Heart left ventricle (tissue), 16 donors: ENCODE results near the gene MYO7B. TPM values are rescaled to one million over a fixed set of nuclear protein-coding genes. Genes with fewer than 3 reads are reported as not detected.

ENCODE experiments used
- ATAC-seq, 4 donors: fragments of 200-7000 bp; cut with Tn5 transposase; one replicate each; pipeline ENCODE4 v1.9.1; 2020 to 2022; ENCODE audit warnings: moderate library complexity in 4 of 4, mild to moderate bottlenecking in 3 of 4, moderate number of reproducible peaks in 1 of 4
- DNase-seq, 5 donors: peaks; one replicate each; pipeline ENCODE4 v3.0.0-alpha.2; 2020
- H3K27ac ChIP-seq, 12 donors: fragments of 200-600 bp; sonication (generic) in 4 of 12; one replicate each; pipeline versions ENCODE4 v1.5.0 to v1.8.0; 2016 to 2022; ENCODE audit warnings: mild to moderate bottlenecking in 2 of 12
- H3K27me3 ChIP-seq, 9 donors: fragments of 200-600 bp; sonication (generic) in 2 of 9; one replicate each; pipeline versions ENCODE4 v1.5.1 to v1.8.0; 2016 to 2022; ENCODE audit warnings: mild to moderate bottlenecking in 3 of 9
- H3K36me3 ChIP-seq, 9 donors: fragments of 200-600 bp; sonication (generic) in 2 of 9; one replicate each; pipeline versions ENCODE4 v1.5.0 to v1.8.0; 2018 to 2022; ENCODE audit warnings: mild to moderate bottlenecking in 2 of 9
- H3K4me1 ChIP-seq, 12 donors: fragments of 200-600 bp; sonication (generic) in 4 of 12; one replicate each; pipeline versions ENCODE4 v1.5.0 to v1.8.0; 2016 to 2022; ENCODE audit warnings: mild to moderate bottlenecking in 3 of 12
- H3K4me3 ChIP-seq, 12 donors: fragments of 200-600 bp; sonication (generic) in 4 of 12; one replicate each; pipeline versions ENCODE4 v1.5.0 to v1.8.0; 2017 to 2022; ENCODE audit warnings: mild to moderate bottlenecking in 9 of 12, moderate library complexity in 4 of 12
- H3K9me3 ChIP-seq, 12 donors: fragments of 200-600 bp; sonication (generic) in 4 of 12; one replicate each; pipeline versions ENCODE4 v1.5.0 to v1.8.0; 2016 to 2022; ENCODE audit warnings: mild to moderate bottlenecking in 1 of 12
- CTCF ChIP-seq, 12 donors: fragments of 200-600 bp; sonication (generic) in 4 of 12; IDR thresholded peaks; one replicate each; pipeline versions ENCODE4 v1.5.0 to v1.8.0; 2018 to 2022; ENCODE audit warnings: antibody characterized with exemption in 12 of 12, mild to moderate bottlenecking in 5 of 12
- POLR2A ChIP-seq, 2 donors: fragments of 450-650 bp; IDR thresholded peaks; one replicate each; pipeline ENCODE4 v1.6.1; 2017; ENCODE audit warnings: antibody characterized with exemption in 2 of 2, mild to moderate bottlenecking in 2 of 2, moderate library complexity in 2 of 2
- WGBS, 4 donors: extraction: QIAGEN DNeasy Blood & Tissue Kit in 2 of 4; methylation state at CpG; one replicate each; pipeline versions ENCODE4 v1.1.5 to v1.1.7; 2013 to 2018; 5-methylcytosine and 5-hydroxymethylcytosine counted together
- intact Hi-C, 10 donors: fragments of 100-400 bp; cut with DNase I; formaldehyde crosslinking; loops; one replicate each; pipeline versions ENCODE4 v1.11.1 to v1.14.2; 2022
- polyA plus RNA-seq, 2 donors: library from polyadenylated mRNA; stranded (reverse); fragments of 200-250 nt; gene quantifications; one replicate each; pipeline ENCODE4 v1.2.3, GENCODE V29; 2013
- total RNA-seq, 9 donors: library from RNA; depleted of rRNA in 2 of 9; stranded (reverse); fragments of >200 nt in 2 of 9; fragmentation: NEBNext Ultra II Directional in 3 of 9; extraction: Animal tissue kit (Norgen Biotek cat#: 25700) in 3 of 9; gene quantifications; one replicate each; pipeline versions ENCODE4 v1.1.0 to v1.2.4, GENCODE V29; 2016 to 2023
- donor health status: ischemic (EF 13 %, LVEDD 7.1; RV severe dilation, severe dysfunction).
- donor health status: healthy with polysubstance abuse.
- donor health status: DM: no; HTN: yes; CAD: no.
- donor health status: DM: no; HTN: no; CAD: no.
- donor health status: ischemic (EF 25% LVEDD 6.9; RV normal size, moderate dysfunction).
- donor health status: ischemic (EF 25% LVEDD 5.7; RV mildly dilated, moderate dysfunction).
- donor health status: healthy.
- donor health status: DM: yes; HTN: yes; CAD: no.
- donor health status: ischemic (EF 35%, LVEDD 5.7; RV mildly dilated, moderate dysfunction).
- donor health status: nonischemic (EF 11% LVEDD 7.7; RV severe dilation, severe dysfunction).
- donor health status: DM: yes; HTN: yes; CAD: no.
- donor health status: PGD.
- donor health status: ischemic (EF 29% LVEDD 5.4; RV normal size, mild dysfunction).
- donor health status: nonischemic (EF 23%, LVEDD 6.1; RV moderate dilation, normal function).

Gene MYO7B
- total and polyA plus RNA-seq, 11 donors, result 0.20 to 2.1 (median 0.90) TPM

- DNase-seq (no peak), ATAC-seq (no peak)
- no peaks in the 10 kb centered on the region for H3K4me1 ChIP-seq
- H3K9me3 ChIP-seq, result peaks cover 0 to 14% (median 0%) of the 10 kb centered on the region in 12 donors
- no peaks in the 10 kb centered on the region for H3K36me3 ChIP-seq
- 88 to 97% (median 89%) methylated on average over 2 of the region's 2 CpGs for WGBS, 4 donors
- TF ChIP-seq POLR2A (IDR thresholded peaks at IDR 0.05), result no peak
- TF ChIP-seq CTCF (IDR thresholded peaks at IDR 0.05), result no peak
- H3K4me3 ChIP-seq, result no peak overlapping the region
- H3K27me3 ChIP-seq, result no peaks in the 10 kb centered on the region
- intact Hi-C loops, result no loop called here
- H3K27ac ChIP-seq, result no peak overlapping the region
Measured at GRCh38 chr2:127552846-127553245, 17.4 kb downstream of the MYO7B start.

- H3K27ac ChIP-seq, result no peak overlapping the region
- ATAC-seq (no peak), DNase-seq (peak in 1 of 5 donors; percentile 10)
- TF ChIP-seq POLR2A (IDR thresholded peaks at IDR 0.05), result no peak
- no peak for TF ChIP-seq CTCF (IDR thresholded peaks at IDR 0.05)
- no peak overlapping the region for H3K4me3 ChIP-seq
- H3K36me3 ChIP-seq, result no peaks in the 10 kb centered on the region
- intact Hi-C loops, result no loop called here
- peaks cover 0 to 19% (median 0%) of the 10 kb centered on the region in 12 donors for H3K9me3 ChIP-seq
- WGBS, 4 donors, result 77 to 87% (median 83%) methylated on average over 7 to 8 of the region's 8 CpGs
- H3K27me3 ChIP-seq, result no peaks in the 10 kb centered on the region
- H3K4me1 ChIP-seq, result peaks cover 0 to 3% (median 0%) of the 10 kb centered on the region in 12 donors
Measured at GRCh38 chr2:127558911-127559310, 23.4 kb downstream of the MYO7B start.

GRCh38 chr2:127559454-127559853, 24.0 kb downstream of the MYO7B start:
- intact Hi-C loops, result no loop called here
- no peak overlapping the region for H3K27ac ChIP-seq
- no peak overlapping the region for H3K4me3 ChIP-seq
- no peaks in the 10 kb centered on the region for H3K36me3 ChIP-seq
- TF ChIP-seq POLR2A (IDR thresholded peaks at IDR 0.05) (no peak), CTCF (IDR thresholded peaks at IDR 0.05) (no peak)
- H3K4me1 ChIP-seq, result peaks cover 0 to 8% (median 0%) of the 10 kb centered on the region in 12 donors
- 78 to 89% (median 87%) methylated on average over 5 of the region's 5 CpGs for WGBS, 4 donors
- DNase-seq, result peak in 1 of 5 donors; percentile 12
- no peak for ATAC-seq
- H3K27me3 ChIP-seq, result no peaks in the 10 kb centered on the region
- H3K9me3 ChIP-seq, result peaks cover 0 to 19% (median 0%) of the 10 kb centered on the region in 12 donors

- Histone ChIP-seq H3K27me3 (no peaks in the 10 kb centered on the region), H3K36me3 (no peaks in the 10 kb centered on the region), H3K9me3 (peaks cover 0 to 19% (median 0%) of the 10 kb centered on the region in 12 donors), H3K4me3 (no peak overlapping the region), H3K27ac (no peak overlapping the region), H3K4me1 (peaks cover 0 to 10% (median 0%) of the 10 kb centered on the region in 12 donors)
- intact Hi-C loops, result no loop called here
- peak in 1 of 5 donors; percentile 47 for DNase-seq
- WGBS, 4 donors, result 68 to 82% (median 80%) methylated on average over 11 to 13 of the region's 13 CpGs
- TF ChIP-seq CTCF (IDR thresholded peaks at IDR 0.05) (no peak), POLR2A (IDR thresholded peaks at IDR 0.05) (no peak)
- peak in 1 of 4 donors; percentile 27 for ATAC-seq
Measured at GRCh38 chr2:127560201-127560930, 24.9 kb downstream of the MYO7B start.
